Endothelial cell of umbilical vein (primary cell): ENCODE results near the gene ULBP2. TPM values are rescaled to one million over a fixed set of nuclear protein-coding genes. Genes with fewer than 3 reads are reported as not detected.
"Not testable (repeated sequence)": the region's sequence is repeated elsewhere in the genome, so short reads cannot be mapped to it uniquely, and the experiment has no call there.

Experiments used
- BruUV-seq: library from RNA; stranded (reverse); fragments of 400-500 nt; replicated peaks from 2 replicates; lab custom pipeline; 2021; lab: Mats Ljungman, UMichigan
- CTCF ChIA-PET: fragments of 300-600, 350-600 bp; sonication (Branson Sonifier 250); formaldehyde crosslinking; loops from one replicate; lab custom pipeline; 2021; ENCODE audit warnings: antibody characterized with exemption, inconsistent platforms; lab: Charles Lee
- POLR2A ChIA-PET: fragments of 300-600, 350-600 bp; sonication (Branson Sonifier 250); formaldehyde crosslinking; loops from one replicate; lab custom pipeline; 2021; ENCODE audit warnings: antibody characterized with exemption, inconsistent platforms; lab: Charles Lee
- DNase-seq: peaks from one replicate; pipeline ENCODE4 v3.0.0-alpha.2; 2011; ENCODE audit warnings: low read depth, low spot score
- FAIRE-seq: peaks from 2 replicates; lab custom pipeline; 2011; peaks lifted over from hg19 to GRCh38; lab: Jason Lieb, UNC
- H2AFZ ChIP-seq: 2 replicates; pipeline ENCODE4 v1.6.0; 2012; ENCODE audit warnings: low read depth, low read length, control low read depth, inconsistent platforms
- H3K27ac ChIP-seq: 2 replicates; pipeline ENCODE4 v1.5.1; 2011; ENCODE audit warnings: low read depth, mild to moderate bottlenecking, control low read depth, low read length, moderate library complexity; ENCODE audit not compliant: insufficient read depth
- H3K27me3 ChIP-seq, 2 experiments: 2 replicates each; pipeline versions ENCODE4 v1.6.0 to v1.6.1; 2011; ENCODE audit warnings: low read length in 2 of 2, mixed read lengths in 1 of 2; ENCODE audit not compliant: control insufficient read depth in 2 of 2, insufficient read depth in 2 of 2
- H3K36me3 ChIP-seq, 2 experiments: 2 replicates in 1 of 2; 3 replicates in 1 of 2; pipeline ENCODE4 v1.5.1; 2011; ENCODE audit warnings: low read length in 2 of 2, mild to moderate bottlenecking in 1 of 2, moderate library complexity in 1 of 2; ENCODE audit not compliant: control insufficient read depth in 2 of 2, insufficient read depth in 2 of 2; ENCODE audit errors: extremely low read depth in 1 of 2
- H3K4me1 ChIP-seq: 3 replicates; pipeline ENCODE4 v1.5.1; 2011; ENCODE audit warnings: mild to moderate bottlenecking, low read length; ENCODE audit not compliant: control insufficient read depth, insufficient read depth; ENCODE audit errors: extremely low read depth
- H3K4me2 ChIP-seq: 2 replicates; pipeline ENCODE4 v1.6.1; 2011; ENCODE audit warnings: low read length, control low read depth, mixed read lengths; ENCODE audit not compliant: insufficient read depth
- H3K4me3 ChIP-seq, 3 experiments: fragments of 200-600 bp in 1 of 3; sonication (generic), shearing (Covaris generic) in 1 of 3; replicated peaks in 1 of 3; 2 replicates each; pipeline ENCODE4 v1.5.1; 2011 to 2016; ENCODE audit warnings: control low read depth in 3 of 3, low read length in 3 of 3, mild to moderate bottlenecking in 2 of 3, inconsistent platforms in 1 of 3, low read depth in 1 of 3, moderate library complexity in 1 of 3; ENCODE audit not compliant: insufficient read depth in 1 of 3
- H3K79me2 ChIP-seq: 2 replicates; pipeline ENCODE4 v1.6.0; 2012; ENCODE audit warnings: low read length, inconsistent platforms; ENCODE audit not compliant: control insufficient read depth, insufficient read depth
- H3K9ac ChIP-seq: replicated peaks from 2 replicates; pipeline ENCODE3; 2011; ENCODE audit warnings: low read length, control low read depth; ENCODE audit not compliant: insufficient read depth; ENCODE audit errors: extremely low read depth
- H3K9me1 ChIP-seq: replicated peaks from 3 replicates; pipeline ENCODE4 v1.6.0; 2011; ENCODE audit warnings: mild to moderate bottlenecking, low read length; ENCODE audit not compliant: control insufficient read depth, insufficient read depth; ENCODE audit errors: extremely low read depth
- H3K9me3 ChIP-seq: replicated peaks from 2 replicates; pipeline ENCODE4 v1.5.1; 2012; ENCODE audit warnings: low read length, inconsistent platforms; ENCODE audit not compliant: control insufficient read depth, insufficient read depth
- H4K20me1 ChIP-seq: replicated peaks from 2 replicates; pipeline ENCODE3; 2011; ENCODE audit warnings: mild to moderate bottlenecking, low read length; ENCODE audit not compliant: control insufficient read depth, insufficient read depth; ENCODE audit errors: extremely low read depth
- EZH2 ChIP-seq: IDR thresholded peaks from 2 replicates; pipeline ENCODE4 v1.6.1; 2012; ENCODE audit warnings: borderline replicate concordance, low read depth, mild to moderate bottlenecking, moderate library complexity, low read length, inconsistent platforms; ENCODE audit not compliant: severe bottlenecking
- FOS ChIP-seq: IDR thresholded peaks from 2 replicates; pipeline ENCODE4 v1.6.1; 2011; ENCODE audit warnings: mild to moderate bottlenecking, low read length, moderate library complexity, borderline replicate concordance; ENCODE audit not compliant: insufficient read depth
- GATA2 ChIP-seq: IDR thresholded peaks from 2 replicates; pipeline ENCODE4 v1.7.0; 2011; ENCODE audit warnings: low read depth, mild to moderate bottlenecking, moderate library complexity, mixed read lengths, low read length; ENCODE audit not compliant: insufficient read length, insufficient read depth
- MYC ChIP-seq: IDR thresholded peaks from one replicate; pipeline ENCODE4 v1.6.1; 2011; ENCODE audit warnings: mild to moderate bottlenecking, low read depth, low read length
- POLR2A ChIP-seq: IDR thresholded peaks from 2 replicates; pipeline ENCODE4 v1.6.1; 2012; ENCODE audit warnings: low read depth, mild to moderate bottlenecking, control low read depth, low read length
- dilution Hi-C: fragments of 300-500 bp; cut with MboI; formaldehyde crosslinking; loops from one replicate; pipeline ENCODE4 v1.15.0; 2019; ENCODE audit warnings: low sequenced_read_pairs; ENCODE audit not compliant: extremely low pct_ligation_motif_present
- intact Hi-C: fragments of 100-400 bp; cut with micrococcal nuclease; formaldehyde crosslinking; loops from one replicate; pipeline ENCODE4 v1.10.0; 2022
- polyA plus RNA-seq, 4 experiments: library from polyadenylated mRNA; depleted of rRNA in 3 of 4; stranded (reverse) in 3 of 4; unstranded in 1 of 4; fragments of >200 nt; gene quantifications; 2 replicates each; pipeline versions ENCODE4 v1.2.1 to v1.2.3, GENCODE V29; 2011 to 2012; ENCODE audit warnings: missing spikeins in 1 of 4
- total RNA-seq: library from RNA; stranded (reverse); gene quantifications from 2 replicates; pipeline ENCODE4 v1.2.3, GENCODE V29; 2021

ULBP2 gene
- total and polyA plus RNA-seq, 2 donors (not counting 3 experiments of a cell fraction or from before 2014, with no cell fraction given): 7.0 to 22.8 TPM

- dilution Hi-C loops: no loop called here
- POLR2A ChIA-PET: no interaction called here
- Histone ChIP-seq H3K9ac (no peak overlapping the region), H3K27me3 (peaks cover 75 to 85% of the 10 kb centered on the region in 2 experiments), H4K20me1 (no peaks in the 10 kb centered on the region), H3K4me1 (peaks cover 6% of the 10 kb centered on the region), H3K36me3 (no peaks in the 10 kb centered on the region), H3K27ac (no peak overlapping the region), H3K4me3 (peak overlapping the region in 1 of 3 experiments; percentile 14), H3K4me2 (peak overlapping the region; percentile 24), H3K9me1 (no peaks in the 10 kb centered on the region), H2AFZ (no peak overlapping the region), H3K79me2 (no peaks in the 10 kb centered on the region), H3K9me3 (no peaks in the 10 kb centered on the region)
- no peak for FAIRE-seq
- no peak for TF ChIP-seq MYC
- peak; percentile 94 for TF ChIP-seq EZH2
- no peak for TF ChIP-seq POLR2A
- TF ChIP-seq GATA2: no peak
- no peak for TF ChIP-seq FOS
- CTCF ChIA-PET: interaction anchor here (1.0 kb wide), 1 partner anchor 26 kb away, joined by 3 read pairs; no protein-coding TSS in a partner anchor
- no peak for DNase-seq
- intact Hi-C loops: no loop called here
- no TSS peak for BruUV-seq
These were observed 49.1 kb downstream of the ULBP2 start for GRCh38 chr6:149990661-149991471.

DNA sequence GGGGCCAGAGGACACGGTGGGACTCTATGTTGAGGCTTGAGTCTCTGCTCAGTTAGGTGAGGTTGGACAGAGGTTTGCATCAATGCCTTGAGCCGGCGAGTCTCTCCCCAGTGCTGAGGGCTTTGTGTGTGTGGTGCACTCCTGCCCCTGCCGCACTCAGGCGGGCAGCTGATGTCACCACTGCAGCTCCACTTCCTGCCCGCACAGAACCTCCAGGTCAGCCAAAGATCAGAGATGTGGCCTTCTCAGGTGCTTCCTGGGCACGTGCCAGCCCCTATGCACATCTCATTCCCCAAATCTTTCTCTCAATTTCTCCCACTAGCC lies 49.6 kb downstream of the ULBP2 start:
- BruUV-seq, dilution Hi-C loops, H3K36me3 ChIP-seq, H3K4me2 ChIP-seq, FAIRE-seq, H3K27ac ChIP-seq, H3K9ac ChIP-seq, H3K4me3 ChIP-seq, H4K20me1 ChIP-seq, intact Hi-C loops, DNase-seq, H3K9me3 ChIP-seq, H3K4me1 ChIP-seq, POLR2A ChIA-PET, H2AFZ ChIP-seq, H3K79me2 ChIP-seq, H3K9me1 ChIP-seq: not testable (repeated sequence)
- CTCF ChIA-PET: interaction anchor here (1.0 to 1.2 kb wide), 2 partner anchors 25 to 89 kb away, joined by 3 read pairs; no protein-coding TSS in a partner anchor
- H3K27me3 ChIP-seq: peaks cover 72 to 80% of the 10 kb centered on the region in 2 experiments
